GM23248 (cell line): ENCODE data around the gene SLC7A11. TPM values are rescaled to one million over a fixed set of nuclear protein-coding genes. Genes with fewer than 3 reads are reported as not detected.
A peak's percentile ranks its signal among the peaks of the same experiment; 100 is the strongest.

ENCODE experiments used
- DNase-seq: peaks from one replicate; pipeline ENCODE4 v3.0.0-alpha.2; 2015
- H2AFZ ChIP-seq: fragments of 200-600 bp; sonication (generic); 2 replicates; pipeline ENCODE4 v1.6.1; 2016; ENCODE audit warnings: antibody characterized with exemption
- H3F3A ChIP-seq: fragments of 200-600 bp; sonication (generic); 2 replicates; pipeline ENCODE4 v1.6.1; 2016; ENCODE audit warnings: mild to moderate bottlenecking, antibody characterized with exemption, mixed run types; ENCODE audit not compliant: insufficient read depth
- H3K27ac ChIP-seq: fragments of 200-600 bp; sonication (generic); 2 replicates; pipeline ENCODE4 v1.5.1; 2016; ENCODE audit warnings: mild to moderate bottlenecking
- H3K27me3 ChIP-seq: fragments of 200-600 bp; sonication (generic); replicated peaks from 2 replicates; pipeline ENCODE4 v1.6.1; 2016; ENCODE audit warnings: mild to moderate bottlenecking; ENCODE audit not compliant: insufficient read depth
- H3K36me3 ChIP-seq: fragments of 200-600 bp; sonication (generic); 2 replicates; pipeline ENCODE4 v1.6.1; 2016; ENCODE audit warnings: low read depth, mild to moderate bottlenecking
- H3K4me1 ChIP-seq: fragments of 200-600 bp; sonication (generic); 2 replicates; pipeline ENCODE4 v1.6.1; 2016; ENCODE audit warnings: mild to moderate bottlenecking; ENCODE audit not compliant: insufficient read depth
- H3K4me2 ChIP-seq: fragments of 200-600 bp; sonication (generic); one replicate; pipeline ENCODE4 v1.6.1; 2016; ENCODE audit warnings: mild to moderate bottlenecking; ENCODE audit not compliant: unreplicated experiment
- H3K4me3 ChIP-seq: fragments of 200-600 bp; sonication (generic); 2 replicates; pipeline ENCODE4 v1.5.1; 2016; ENCODE audit warnings: mild to moderate bottlenecking
- H3K79me2 ChIP-seq: fragments of 200-600 bp; sonication (generic); 2 replicates; pipeline ENCODE4 v1.6.1; 2016; ENCODE audit warnings: mild to moderate bottlenecking; ENCODE audit not compliant: insufficient read depth
- H3K9ac ChIP-seq: fragments of 200-600 bp; sonication (generic); 2 replicates; pipeline ENCODE4 v1.6.1; 2016; ENCODE audit warnings: mild to moderate bottlenecking
- H3K9me2 ChIP-seq: fragments of 200-600 bp; sonication (generic); 2 replicates; pipeline ENCODE4 v1.6.1; 2016; ENCODE audit warnings: mixed run types, mild to moderate bottlenecking, moderate library complexity; ENCODE audit not compliant: insufficient read depth
- H3K9me3 ChIP-seq: fragments of 200-600 bp; sonication (generic); one replicate; pipeline ENCODE4 v1.6.1; 2017; ENCODE audit warnings: low read depth
- H4K20me1 ChIP-seq: fragments of 200-600 bp; sonication (generic); 2 replicates; pipeline ENCODE4 v1.6.0; 2016; ENCODE audit not compliant: insufficient read depth
- EZH2 ChIP-seq: fragments of 200-600 bp; sonication (generic); IDR thresholded peaks from 2 replicates; pipeline ENCODE4 v1.6.1; 2018; ENCODE audit warnings: antibody characterized with exemption, mild to moderate bottlenecking; ENCODE audit not compliant: insufficient read depth, poor library complexity, severe bottlenecking
- EZH2phosphoT487 ChIP-seq: fragments of 200-600 bp; sonication (generic); IDR thresholded peaks from 2 replicates; pipeline ENCODE4 v1.6.1; 2018; ENCODE audit warnings: antibody characterized with exemption, moderate library complexity, mild to moderate bottlenecking, low read depth; ENCODE audit not compliant: insufficient read depth
- WGBS, 2 experiments: methylation state at CpG; one replicate each; pipeline ENCODE4 v1.1.6; 2015 to 2017; ENCODE audit warnings: low lambda C conversion rate in 2 of 2, low coverage in 1 of 2; ENCODE audit errors: missing lambda C conversion rate in 2 of 2; 5-methylcytosine and 5-hydroxymethylcytosine counted together
- in situ Hi-C: fragments of 300-500 bp; cut with MboI; formaldehyde crosslinking; loops from 2 replicates; pipeline ENCODE4 v1.15.0; 2020
- polyA plus RNA-seq: library from polyadenylated mRNA; unstranded; fragments of >200 nt; fragmentation: Nextera tagmentation; extraction: Ambion mirVana; gene quantifications from 2 replicates; pipeline ENCODE4 v1.2.1, GENCODE V29; 2016
- total RNA-seq: library from RNA; depleted of rRNA; stranded (reverse); fragments of >200 nt; shearing (Covaris generic); gene quantifications from 2 replicates; pipeline ENCODE4 v1.2.3, GENCODE V29; 2014; rRNA removed

SLC7A11 gene
- total RNA-seq (67.2 and 72.3 TPM in 2 replicates), polyA plus RNA-seq (19.6 and 20.6 TPM in 2 replicates)

GRCh38 chr4:138242076-138242833 lies at the start of gene SLC7A11:
Gene SLC7A11, minus strand, starts transcription at chr4:138242349. Its CDS starts 280 bp downstream, at chr4:138242069.
- Histone ChIP-seq H3K4me3 (peak within 1 kb of the TSS; percentile 81), H3K4me1 (peaks cover 19% of the 10 kb centered on the region), H3K36me3 (no peaks in the 10 kb centered on the region), H3K79me2 (peaks cover 39% of the 10 kb centered on the region), H2AFZ (peak within 1 kb of the TSS; percentile 54), H3K27ac (peak within 1 kb of the TSS; percentile 98), H3K4me2 (peak within 1 kb of the TSS; percentile 89), H3F3A (peaks cover 36% of the 10 kb centered on the region), H3K9me3 (no peaks in the 10 kb centered on the region), H3K9me2 (no peaks in the 10 kb centered on the region), H3K27me3 (no peaks in the 10 kb centered on the region), H3K9ac (peak within 1 kb of the TSS; percentile 95), H4K20me1 (no peaks in the 10 kb centered on the region)
- WGBS, 2 experiments, result 1% methylated on average over 12 of the region's 12 CpGs
- DNase-seq, result peak; percentile 98
- TF ChIP-seq EZH2, result no peak
- no peak for TF ChIP-seq EZH2phosphoT487
- in situ Hi-C loops, result no loop called here

DNA sequence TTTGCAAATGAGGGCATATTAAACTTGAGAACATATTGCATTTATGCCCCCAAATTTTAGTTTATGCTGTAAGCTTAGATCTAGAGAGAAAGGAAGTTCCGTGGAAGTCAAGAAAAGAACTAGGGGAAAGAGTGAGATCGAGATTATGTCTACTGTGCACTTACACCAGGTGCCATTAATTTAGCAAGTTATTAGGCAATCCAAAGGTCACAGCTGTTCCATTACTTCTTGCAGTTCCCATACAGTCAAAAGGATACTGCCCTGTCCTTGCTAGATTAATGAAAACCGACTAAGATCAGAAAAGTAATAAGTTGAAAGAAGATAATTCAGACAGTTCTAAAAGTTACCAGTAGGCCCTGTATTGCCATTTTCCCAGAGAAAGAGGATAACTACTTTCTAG lies 49.3 kb upstream of the SLC7A11 start:
- Histone ChIP-seq H3K9me2 (no peaks in the 10 kb centered on the region), H3K27me3 (no peaks in the 10 kb centered on the region), H3K9me3 (no peaks in the 10 kb centered on the region), H2AFZ (no peak overlapping the region; the same call in 1 of the 2 replicates), H3K4me2 (no peak overlapping the region), H3K4me3 (no peak overlapping the region), H3K36me3 (no peaks in the 10 kb centered on the region), H3K79me2 (no peaks in the 10 kb centered on the region), H4K20me1 (no peaks in the 10 kb centered on the region), H3K9ac (no peak overlapping the region), H3K4me1 (no peaks in the 10 kb centered on the region), H3K27ac (no peak overlapping the region), H3F3A (no peaks in the 10 kb centered on the region)
- no peak for DNase-seq
- WGBS, 2 experiments, result 6 to 17% methylated on average over 3 of the region's 3 CpGs
- TF ChIP-seq EZH2, result no peak
- no peak for TF ChIP-seq EZH2phosphoT487
- in situ Hi-C loops, result no loop called here

GRCh38 chr4:138290805-138291204 lies 48.7 kb upstream of the SLC7A11 start:
- Histone ChIP-seq H3K27ac (no peak overlapping the region), H3K9me3 (no peaks in the 10 kb centered on the region), H3K9ac (no peak overlapping the region), H3K4me2 (no peak overlapping the region), H3K27me3 (no peaks in the 10 kb centered on the region), H4K20me1 (no peaks in the 10 kb centered on the region), H3K4me3 (no peak overlapping the region), H3K79me2 (no peaks in the 10 kb centered on the region), H3K36me3 (no peaks in the 10 kb centered on the region), H2AFZ (no peak overlapping the region), H3K4me1 (no peaks in the 10 kb centered on the region), H3F3A (no peaks in the 10 kb centered on the region), H3K9me2 (no peaks in the 10 kb centered on the region)
- no peak for DNase-seq
- in situ Hi-C loops, result no loop called here
- no peak for TF ChIP-seq EZH2
- no peak for TF ChIP-seq EZH2phosphoT487
- WGBS, 2 experiments, result 91% methylated on average over 2 of the region's 2 CpGs

DNA sequence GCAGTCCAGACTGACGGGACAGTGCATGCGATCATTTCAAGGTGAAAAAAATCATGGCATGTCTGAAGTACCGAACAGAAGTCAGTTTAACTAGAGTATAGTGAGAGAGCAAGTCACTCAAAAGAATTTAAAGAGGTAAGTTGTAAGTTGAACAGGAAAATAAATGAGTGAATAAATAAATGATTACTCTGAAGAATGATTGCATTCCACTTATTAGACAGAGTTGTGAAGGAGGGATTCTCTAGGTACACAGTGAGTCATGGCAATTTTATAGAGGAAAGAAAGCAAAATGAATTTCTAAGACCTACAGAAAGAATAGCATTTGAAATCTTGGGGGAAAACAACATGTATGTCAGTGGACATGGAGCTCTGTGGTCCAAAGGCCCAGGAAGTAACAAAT lies 37.1 kb upstream of the SLC7A11 start:
- Histone ChIP-seq H3K27me3 (no peaks in the 10 kb centered on the region), H3K4me2 (no peak overlapping the region), H3K79me2 (no peaks in the 10 kb centered on the region), H3K4me1 (peaks cover 17% of the 10 kb centered on the region), H3K9me2 (no peaks in the 10 kb centered on the region), H2AFZ (no peak overlapping the region), H3K27ac (no peak overlapping the region), H3K9me3 (no peaks in the 10 kb centered on the region), H3K36me3 (no peaks in the 10 kb centered on the region), H4K20me1 (no peaks in the 10 kb centered on the region), H3K9ac (no peak overlapping the region), H3K4me3 (no peak overlapping the region), H3F3A (peaks cover 15% of the 10 kb centered on the region)
- WGBS, 2 experiments, result 82 to 86% methylated on average over 3 of the region's 3 CpGs
- TF ChIP-seq EZH2phosphoT487 (no peak), EZH2 (no peak)
- DNase-seq, result no peak
- in situ Hi-C loops, result no loop called here
